GM23338 (cell line): ENCODE measurements around the gene TSEN2. TPM values are rescaled to one million over a fixed set of nuclear protein-coding genes. Genes with fewer than 3 reads are reported as not detected.
A peak's percentile ranks its signal among the peaks of the same experiment; 100 is the strongest.

Experiments used
- ATAC-seq: fragments of 200-7000 bp; cut with Tn5 transposase; 3 replicates; pipeline ENCODE4 v1.9.1; 2020
- DNase-seq: peaks from one replicate; pipeline ENCODE4 v3.0.0-alpha.2; 2015; ENCODE audit warnings: low spot score
- H2AFZ ChIP-seq: fragments of 200-600 bp; sonication (generic); 2 replicates; pipeline ENCODE4 v1.8.0; 2016; ENCODE audit warnings: antibody characterized with exemption, mild to moderate bottlenecking, moderate library complexity
- H3F3A ChIP-seq: fragments of 200-600 bp; sonication (generic); replicated peaks from 2 replicates; pipeline ENCODE4 v1.8.0; 2017; ENCODE audit warnings: antibody characterized with exemption, mixed run types, low read depth
- H3K27ac ChIP-seq: fragments of 200-600 bp; sonication (generic); 2 replicates; pipeline ENCODE4 v1.6.1; 2016; ENCODE audit warnings: low read depth
- H3K27me3 ChIP-seq: fragments of 200-600 bp; sonication (generic); 2 replicates; pipeline ENCODE4 v1.8.0; 2016; ENCODE audit warnings: mild to moderate bottlenecking, mixed run types, moderate library complexity; ENCODE audit not compliant: insufficient read depth
- H3K36me3 ChIP-seq: fragments of 200-600 bp; sonication (generic); 2 replicates; pipeline ENCODE4 v1.8.0; 2016; ENCODE audit warnings: mild to moderate bottlenecking; ENCODE audit not compliant: insufficient read depth
- H3K4me1 ChIP-seq: fragments of 200-600 bp; sonication (generic); 2 replicates; pipeline ENCODE4 v1.8.0; 2016; ENCODE audit warnings: mild to moderate bottlenecking, moderate library complexity; ENCODE audit not compliant: insufficient read depth
- H3K4me2 ChIP-seq: fragments of 200-600 bp; sonication (generic); 2 replicates; pipeline ENCODE4 v1.7.1; 2017; ENCODE audit warnings: mixed run types
- H3K4me3 ChIP-seq: fragments of 200-600 bp; sonication (generic); 2 replicates; pipeline ENCODE4 v1.6.1; 2016; ENCODE audit warnings: mixed run types
- H3K79me2 ChIP-seq: fragments of 200-600 bp; sonication (generic); replicated peaks from 2 replicates; pipeline ENCODE4 v1.8.0; 2017; ENCODE audit warnings: mild to moderate bottlenecking; ENCODE audit not compliant: insufficient read depth
- H3K9me2 ChIP-seq: fragments of 200-600 bp; sonication (generic); 2 replicates; pipeline ENCODE4 v1.8.0; 2017; ENCODE audit not compliant: insufficient read depth
- H4K20me1 ChIP-seq: fragments of 200-600 bp; sonication (generic); replicated peaks from 2 replicates; pipeline ENCODE4 v1.8.0; 2017; ENCODE audit warnings: mild to moderate bottlenecking; ENCODE audit not compliant: insufficient read depth
- H3K27ac Mint-ChIP-seq: 2 replicates; pipeline ENCODE4 v1.8.0; 2020; ENCODE audit warnings: inconsistent platforms, mild to moderate bottlenecking, moderate library complexity, mixed read lengths
- H3K27me3 Mint-ChIP-seq: 3 replicates; pipeline ENCODE4 v1.8.0; 2022; ENCODE audit warnings: low read depth, mild to moderate bottlenecking, moderate library complexity, mixed read lengths, inconsistent platforms; ENCODE audit not compliant: insufficient read depth, poor library complexity
- H3K36me3 Mint-ChIP-seq: 3 replicates; pipeline ENCODE4 v1.8.0; 2021; ENCODE audit warnings: low read depth, mild to moderate bottlenecking, inconsistent platforms, moderate library complexity, mixed read lengths
- H3K4me1 Mint-ChIP-seq: 3 replicates; pipeline ENCODE4 v1.8.0; 2020; ENCODE audit warnings: mild to moderate bottlenecking, inconsistent platforms, mixed read lengths
- H3K4me3 Mint-ChIP-seq: 3 replicates; pipeline ENCODE4 v1.8.0; 2021; ENCODE audit warnings: moderate library complexity, mild to moderate bottlenecking, inconsistent platforms, mixed read lengths
- H3K9me3 Mint-ChIP-seq: 3 replicates; pipeline ENCODE4 v1.8.0; 2020; ENCODE audit warnings: moderate library complexity, mild to moderate bottlenecking, inconsistent platforms, mixed read lengths
- CREB1 ChIP-seq: fragments of 250-450 bp; sonication (Bioruptor Pico); IDR thresholded peaks from 2 replicates; pipeline ENCODE4 v1.5.0; 2020; ENCODE audit warnings: low read depth, mild to moderate bottlenecking, moderate library complexity
- CTCF ChIP-seq, 2 experiments: fragments of 200-600 bp in 1 of 2; sonication (generic) in 1 of 2; conservative IDR thresholded peaks; 2 replicates each; pipeline versions ENCODE4 v1.5.1 to v1.6.1; 2016 to 2017; ENCODE audit warnings: antibody characterized with exemption in 2 of 2, low read depth in 2 of 2, mild to moderate bottlenecking in 2 of 2, moderate library complexity in 1 of 2
- ETS1 ChIP-seq: IDR thresholded peaks from 2 replicates; pipeline ENCODE4 v1.6.1; 2016; ENCODE audit warnings: antibody characterized with exemption
- EZH2 ChIP-seq: fragments of 200-600 bp; sonication (generic); IDR thresholded peaks from one replicate; pipeline ENCODE4 v1.8.0; 2017; ENCODE audit warnings: antibody characterized with exemption, mild to moderate bottlenecking, low read depth; ENCODE audit not compliant: unreplicated experiment
- EZH2phosphoT487 ChIP-seq: fragments of 200-600 bp; sonication (generic); IDR thresholded peaks from one replicate; pipeline ENCODE4 v1.8.1; 2018; ENCODE audit warnings: antibody characterized with exemption; ENCODE audit not compliant: unreplicated experiment
- JUNB ChIP-seq: IDR thresholded peaks from one replicate; pipeline ENCODE4 v1.6.1; 2016; ENCODE audit warnings: antibody characterized with exemption; ENCODE audit not compliant: unreplicated experiment
- NANOG ChIP-seq: IDR thresholded peaks from 2 replicates; pipeline ENCODE4 v1.6.1; 2016; ENCODE audit warnings: antibody characterized with exemption, borderline replicate concordance
- POLR2AphosphoS5 ChIP-seq: IDR thresholded peaks from 2 replicates; pipeline ENCODE4 v1.6.1; 2016; ENCODE audit warnings: antibody characterized with exemption, low read depth
- REST ChIP-seq: IDR thresholded peaks from one replicate; pipeline ENCODE4 v1.6.1; 2018; ENCODE audit warnings: antibody characterized with exemption; ENCODE audit not compliant: unreplicated experiment
- STAT1 ChIP-seq: IDR thresholded peaks from one replicate; pipeline ENCODE4 v1.6.1; 2016; ENCODE audit warnings: antibody characterized with exemption; ENCODE audit not compliant: unreplicated experiment
- ZNF114 ChIP-seq: fragments of 250-450 bp; sonication (Bioruptor Pico); IDR thresholded peaks from 2 replicates; pipeline ENCODE4 v1.5.0; 2020; ENCODE audit warnings: mild to moderate bottlenecking, moderate library complexity
- ZNF331 ChIP-seq: fragments of 250-450 bp; sonication (Bioruptor Pico); IDR thresholded peaks from 2 replicates; pipeline ENCODE4 v1.5.0; 2020; ENCODE audit warnings: low read depth, mild to moderate bottlenecking, moderate library complexity
- ZNF462 ChIP-seq: fragments of 250-450 bp; sonication (Bioruptor Pico); IDR thresholded peaks from 2 replicates; pipeline ENCODE4 v1.5.0; 2020; ENCODE audit warnings: mild to moderate bottlenecking, moderate library complexity
- polyA plus RNA-seq: library from polyadenylated mRNA; unstranded; fragments of >200 nt; fragmentation: Nextera tagmentation; extraction: Ambion mirVana; gene quantifications from 2 replicates; pipeline ENCODE4 v1.2.1, GENCODE V29; 2016
- total RNA-seq: library from RNA; depleted of rRNA; stranded (reverse); fragments of >200 nt; shearing (Covaris generic); gene quantifications from 2 replicates; pipeline ENCODE4 v1.2.3, GENCODE V29; 2014

TSEN2 gene
- total and polyA plus RNA-seq, 2 experiments from 2014 or later, result 27.7 to 30.0 TPM

- H3K79me2 ChIP-seq, result no peaks in the 10 kb centered on the region
- Mint-ChIP-seq H3K27me3 (no peaks in the 10 kb centered on the region), H3K36me3 (peaks cover 44% of the 10 kb centered on the region), H3K4me3 (no peak overlapping the region), H3K4me1 (no peaks in the 10 kb centered on the region), H3K27ac (peak overlapping the region; percentile 56; the same call in 1 of the 2 replicates), H3K9me3 (no peaks in the 10 kb centered on the region)
- no peaks in the 10 kb centered on the region for H3K36me3 ChIP-seq
- no peaks in the 10 kb centered on the region for H3K4me1 ChIP-seq
- H2AFZ ChIP-seq, result no peak overlapping the region
- H3K27me3 ChIP-seq, result no peaks in the 10 kb centered on the region
- H3K9me2 ChIP-seq, result no peaks in the 10 kb centered on the region
- peaks cover 14% of the 10 kb centered on the region for H4K20me1 ChIP-seq
- H3F3A ChIP-seq, result no peaks in the 10 kb centered on the region
- ATAC-seq (no peak; the same call in 2 of the 3 replicates), DNase-seq (no peak)
- H3K4me2 ChIP-seq, result no peak overlapping the region
- no peak overlapping the region for H3K4me3 ChIP-seq
- no peak overlapping the region; the same call in 1 of the 2 replicates for H3K27ac ChIP-seq
- TF ChIP-seq ZNF114 (CRISPR knock-in tag) (no peak), POLR2AphosphoS5 (no peak), ETS1 (no peak), CTCF (conservative IDR thresholded peaks at IDR 0.05; ENCODE audit: low read depth in 2 of 2) (no peak), JUNB (no peak), REST (no peak), EZH2phosphoT487 (no peak), ZNF331 (CRISPR knock-in tag) (no peak), STAT1 (no peak), NANOG (no peak), EZH2 (no peak), CREB1 (CRISPR knock-in tag) (no peak), ZNF462 (CRISPR knock-in tag) (no peak)
Measured at GRCh38 chr3:12518261-12519028, 34.2 kb downstream of the TSEN2 start.
